Esophagus muscularis mucosa (tissue), 4 donors: Measurements from ENCODE around the gene DNAJC9. TPM values are rescaled to one million over a fixed set of nuclear protein-coding genes. Genes with fewer than 3 reads are reported as not detected.

Experiments
- DNase-seq: peaks from one replicate; pipeline ENCODE4 v3.0.0-alpha.2; 2017; ENCODE audit errors: extremely low spot score
- H3K27ac ChIP-seq, 4 donors: fragments of 200-600 bp; sonication (generic); replicated peaks in 1 of 4; 1 replicate in 3 of 4; 2 replicates in 1 of 4; pipeline ENCODE4 v1.5.1; 2016 to 2019; ENCODE audit warnings: mild to moderate bottlenecking in 1 of 4
- H3K27me3 ChIP-seq, 4 donors: fragments of 200-600 bp; sonication (generic); one replicate each; pipeline versions ENCODE4 v1.5.1 to v1.6.0; 2016 to 2019
- H3K36me3 ChIP-seq, 4 donors: fragments of 200-600 bp; sonication (generic); one replicate each; pipeline ENCODE4 v1.5.1; 2016 to 2019
- H3K4me1 ChIP-seq, 4 donors: fragments of 200-600 bp; sonication (generic); one replicate each; pipeline ENCODE4 v1.5.1; 2016 to 2019
- H3K4me3 ChIP-seq, 4 donors: fragments of 200-600 bp; sonication (generic); 1 replicate in 2 of 4; 2 replicates in 2 of 4; pipeline ENCODE4 v1.5.1; 2016 to 2019; ENCODE audit warnings: mild to moderate bottlenecking in 4 of 4, moderate library complexity in 1 of 4
- H3K9me3 ChIP-seq, 4 donors: fragments of 200-600 bp; sonication (generic); 1 replicate in 3 of 4; 2 replicates in 1 of 4; pipeline ENCODE4 v1.5.1; 2016 to 2019
- CTCF ChIP-seq, 3 experiments: fragments of 200-600 bp in 2 of 3; fragments of 450-650 bp in 1 of 3; sonication (generic) in 2 of 3; IDR thresholded peaks; one replicate each; pipeline ENCODE4 v1.5.1; 2017 to 2019; ENCODE audit warnings: antibody characterized with exemption in 3 of 3, mild to moderate bottlenecking in 2 of 3, moderate library complexity in 1 of 3
- EP300 ChIP-seq: sonication (generic); formaldehyde crosslinking; IDR thresholded peaks from one replicate; pipeline ENCODE4 v1.6.1; 2017; ENCODE audit warnings: antibody characterized with exemption
- POLR2A ChIP-seq: fragments of 450-650 bp; IDR thresholded peaks from one replicate; pipeline ENCODE4 v1.6.1; 2017; ENCODE audit warnings: antibody characterized with exemption, moderate library complexity, mild to moderate bottlenecking, low read depth
- POLR2AphosphoS5 ChIP-seq, 2 donors: sonication (generic); formaldehyde crosslinking; IDR thresholded peaks; one replicate each; pipeline ENCODE4 v1.6.1; 2017; ENCODE audit warnings: antibody characterized with exemption in 2 of 2
- WGBS: methylation state at CpG from one replicate; pipeline ENCODE4 v1.1.5; 2018; 5-methylcytosine and 5-hydroxymethylcytosine counted together
- intact Hi-C: fragments of 100-400 bp; cut with DNase I; formaldehyde crosslinking; loops from one replicate; pipeline ENCODE4 v1.15.1; 2023
- total RNA-seq, 4 donors: library from RNA; depleted of rRNA; stranded (reverse); fragments of >200 nt; gene quantifications; one replicate each; pipeline versions ENCODE4 v1.1.0 to v1.2.1, GENCODE V29; 2016

The DNAJC9 gene
- total RNA-seq, 4 donors from 2014 or later, result 9.3 to 13.6 (median 11.1) TPM

- peaks cover 15 to 36% (median 28%) of the 10 kb centered on the region in 4 donors for H3K4me1 ChIP-seq
- WGBS, result 59% methylated on average over 8 of the region's 8 CpGs
- intact Hi-C loops, result no loop called here
Observed at GRCh38 chr10:73244866-73245477, 2.1 kb downstream of the DNAJC9 start.

DNA sequence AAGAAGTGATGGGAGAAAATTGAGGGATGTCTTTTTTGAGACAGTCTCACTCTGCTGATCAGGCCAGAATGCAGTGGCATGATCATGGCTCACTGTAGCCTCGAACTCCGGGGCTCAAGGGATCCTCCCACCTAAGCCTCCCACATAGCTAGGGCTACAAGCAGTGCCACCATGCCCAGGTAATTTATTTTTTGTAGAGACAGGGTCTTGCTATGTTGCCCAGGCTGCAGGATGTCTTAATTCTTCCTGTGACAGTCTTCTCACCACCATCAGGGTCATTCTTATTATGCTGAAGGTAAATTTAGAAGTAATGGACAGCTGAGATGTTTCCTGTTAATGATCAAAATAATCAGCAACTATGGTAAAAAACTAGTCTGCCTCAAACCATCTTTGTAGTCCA is 7.1 kb downstream of the DNAJC9 start:
- no peak for DNase-seq
- Histone ChIP-seq H3K4me1 (peaks cover 0 to 9% (median 4%) of the 10 kb centered on the region in 4 donors), H3K4me3 (no peak overlapping the region), H3K27ac (no peak overlapping the region), H3K9me3 (no peaks in the 10 kb centered on the region), H3K36me3 (peaks cover 33 to 88% (median 64%) of the 10 kb centered on the region in 4 donors), H3K27me3 (no peaks in the 10 kb centered on the region)
- TF ChIP-seq EP300, result no peak
- no peak for TF ChIP-seq POLR2AphosphoS5 (IDR thresholded peaks at IDR 0.05)
- TF ChIP-seq POLR2A, result no peak
- TF ChIP-seq CTCF (IDR thresholded peaks at IDR 0.05), result no peak
- intact Hi-C loops, result no loop called here
- WGBS, result 93% methylated on average over 2 of the region's 2 CpGs

More at GRCh38 chr10:73244866-73245477, 2.1 kb downstream of the DNAJC9 start:
- Histone ChIP-seq H3K27ac (no peak overlapping the region), H3K36me3 (peaks cover 30 to 63% (median 49%) of the 10 kb centered on the region in 4 donors), H3K4me3 (no peak overlapping the region), H3K9me3 (no peaks in the 10 kb centered on the region), H3K27me3 (no peaks in the 10 kb centered on the region)
- TF ChIP-seq CTCF (IDR thresholded peaks at IDR 0.05), result no peak
- no peak for TF ChIP-seq POLR2AphosphoS5 (IDR thresholded peaks at IDR 0.05)
- TF ChIP-seq EP300, result no peak
- no peak for TF ChIP-seq POLR2A
- DNase-seq, result no peak

- peaks cover 36 to 91% (median 61%) of the 10 kb centered on the region in 4 donors for H3K36me3 ChIP-seq
- H3K27ac ChIP-seq, result no peak overlapping the region
- DNase-seq, result no peak
- 96% methylated on average over 5 of the region's 5 CpGs for WGBS
- H3K9me3 ChIP-seq, result no peaks in the 10 kb centered on the region
- intact Hi-C loops, result no loop called here
- no peak overlapping the region for H3K4me3 ChIP-seq
- H3K27me3 ChIP-seq, result no peaks in the 10 kb centered on the region
- peaks cover 0 to under 1% (median 0%) of the 10 kb centered on the region in 4 donors for H3K4me1 ChIP-seq
- TF ChIP-seq POLR2A (no peak), POLR2AphosphoS5 (IDR thresholded peaks at IDR 0.05) (no peak), CTCF (IDR thresholded peaks at IDR 0.05) (no peak), EP300 (no peak)
Observed at GRCh38 chr10:73238990-73239566, 8.0 kb downstream of the DNAJC9 start.

DNA sequence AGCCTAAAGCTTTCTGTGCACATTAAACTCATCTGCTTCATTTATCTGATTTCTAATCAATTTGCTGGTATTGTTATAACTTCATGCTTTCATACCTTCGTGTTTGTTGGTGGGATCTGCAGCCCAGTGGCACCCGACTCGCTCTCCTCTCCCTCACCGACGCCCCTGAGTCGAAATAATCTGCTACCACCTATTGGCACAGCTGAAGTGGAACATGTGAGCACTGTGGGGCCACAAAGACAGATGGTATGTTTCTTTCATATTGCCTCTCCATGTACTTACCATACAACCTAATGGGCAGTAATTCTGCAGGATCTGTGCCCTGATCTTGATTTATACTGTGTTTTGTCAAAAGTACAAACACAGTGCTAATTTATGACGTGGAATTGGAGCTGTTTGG is 12.4 kb downstream of the DNAJC9 start:
- intact Hi-C loops, result no loop called here
- H3K27ac ChIP-seq, result no peak overlapping the region
- no peaks in the 10 kb centered on the region for H3K4me1 ChIP-seq
- H3K27me3 ChIP-seq, result no peaks in the 10 kb centered on the region
- no peak for TF ChIP-seq POLR2A
- no peak for DNase-seq
- 82% methylated on average over 7 of the region's 7 CpGs for WGBS
- peaks cover 8 to 81% (median 46%) of the 10 kb centered on the region in 4 donors for H3K36me3 ChIP-seq
- H3K4me3 ChIP-seq, result no peak overlapping the region
- H3K9me3 ChIP-seq, result no peaks in the 10 kb centered on the region

GRCh38 chr10:73233883-73234282 is 13.2 kb downstream of the DNAJC9 start:
- Histone ChIP-seq H3K36me3 (peaks cover 4 to 79% (median 40%) of the 10 kb centered on the region in 4 donors), H3K4me1 (no peaks in the 10 kb centered on the region), H3K27me3 (no peaks in the 10 kb centered on the region), H3K4me3 (no peak overlapping the region), H3K9me3 (no peaks in the 10 kb centered on the region), H3K27ac (no peak overlapping the region)
- intact Hi-C loops, result no loop called here
- 79% methylated on average over 2 of the region's 2 CpGs for WGBS
- no peak for DNase-seq
- TF ChIP-seq CTCF (IDR thresholded peaks at IDR 0.05), result no peak
- no peak for TF ChIP-seq EP300
- TF ChIP-seq POLR2A, result no peak
- TF ChIP-seq POLR2AphosphoS5 (IDR thresholded peaks at IDR 0.05), result no peak
